ENCODE results near the gene UGT3A2. TPM values are rescaled to one million over a fixed set of nuclear protein-coding genes. Genes with fewer than 3 reads are reported as not detected.
"Not testable (repeated sequence)": the region's sequence is repeated elsewhere in the genome, so short reads cannot be mapped to it uniquely, and the experiment has no call there.

UGT3A2 gene
- total RNA-seq, 1 donor from 2014 or later, result not detected

- Histone ChIP-seq H3K27ac (no peak overlapping the region), H3K9me3 (no peaks in the 10 kb centered on the region), H3K27me3 (no peaks in the 10 kb centered on the region), H3K4me3 (no peak overlapping the region), H3K4me1 (no peaks in the 10 kb centered on the region), H3K36me3 (no peaks in the 10 kb centered on the region)
- intact Hi-C loops (cut with DNase I), result no loop called here
- no peak for TF ChIP-seq CTCF (IDR thresholded peaks at IDR 0.05)
- ATAC-seq (no peak), DNase-seq (no peak)
Measured at GRCh38 chr5:36035696-36036095, 31.0 kb downstream of the UGT3A2 start.

GRCh38 chr5:36034536-36035134, 32.0 kb downstream of the UGT3A2 start:
- DNase-seq; H3K27ac ChIP-seq; H3K9me3 ChIP-seq; H3K36me3 ChIP-seq; ATAC-seq; intact Hi-C loops (cut with DNase I); H3K4me1 ChIP-seq; H3K4me3 ChIP-seq; H3K27me3 ChIP-seq: not testable (repeated sequence)

- Histone ChIP-seq H3K4me1 (no peaks in the 10 kb centered on the region), H3K27ac (no peak overlapping the region), H3K4me3 (no peak overlapping the region), H3K9me3 (no peaks in the 10 kb centered on the region), H3K27me3 (no peaks in the 10 kb centered on the region), H3K36me3 (no peaks in the 10 kb centered on the region)
- TF ChIP-seq CTCF (IDR thresholded peaks at IDR 0.05), result no peak
- ATAC-seq, result no peak
- intact Hi-C loops (cut with DNase I), result no loop called here
- no peak for DNase-seq
Measured at GRCh38 chr5:36033486-36033885, 33.2 kb downstream of the UGT3A2 start.

GRCh38 chr5:36033047-36033446, 33.6 kb downstream of the UGT3A2 start:
- Histone ChIP-seq H3K27me3 (no peaks in the 10 kb centered on the region), H3K9me3 (no peaks in the 10 kb centered on the region), H3K4me3 (no peak overlapping the region), H3K27ac (no peak overlapping the region), H3K36me3 (no peaks in the 10 kb centered on the region), H3K4me1 (no peaks in the 10 kb centered on the region)
- ATAC-seq, result no peak
- intact Hi-C loops (cut with DNase I), result no loop called here
- no peak for DNase-seq
- no peak for TF ChIP-seq CTCF (IDR thresholded peaks at IDR 0.05)

GRCh38 chr5:36031223-36031622, 35.5 kb downstream of the UGT3A2 start:
- H3K27me3 ChIP-seq, result no peaks in the 10 kb centered on the region
- intact Hi-C loops (cut with DNase I), result no loop called here
- H3K36me3 ChIP-seq, result no peaks in the 10 kb centered on the region
- H3K27ac ChIP-seq, result no peak overlapping the region
- DNase-seq (no peak), ATAC-seq (no peak)
- no peaks in the 10 kb centered on the region for H3K4me1 ChIP-seq
- TF ChIP-seq CTCF (IDR thresholded peaks at IDR 0.05), result no peak
- no peak overlapping the region for H3K4me3 ChIP-seq
- H3K9me3 ChIP-seq, result no peaks in the 10 kb centered on the region

GRCh38 chr5:36029914-36030313, 36.8 kb downstream of the UGT3A2 start:
- Histone ChIP-seq H3K9me3 (no peaks in the 10 kb centered on the region), H3K36me3 (no peaks in the 10 kb centered on the region), H3K4me1 (no peaks in the 10 kb centered on the region), H3K4me3 (no peak overlapping the region), H3K27ac (no peak overlapping the region), H3K27me3 (no peaks in the 10 kb centered on the region)
- DNase-seq (no peak), ATAC-seq (no peak)
- TF ChIP-seq CTCF (IDR thresholded peaks at IDR 0.05), result no peak
- intact Hi-C loops (cut with DNase I), result no loop called here

Data from upper lobe of right lung (tissue), 1 donor.